HG03066 (cell line): ENCODE measurements around the gene S100A14.

Experiments used
- ATAC-seq: cut with Tn5 transposase; IDR thresholded peaks from one replicate; pipeline ENCODE4 v1.9.1; 2021; ENCODE audit warnings: low read depth; ENCODE audit not compliant: unreplicated experiment

S100A14 gene

DNA sequence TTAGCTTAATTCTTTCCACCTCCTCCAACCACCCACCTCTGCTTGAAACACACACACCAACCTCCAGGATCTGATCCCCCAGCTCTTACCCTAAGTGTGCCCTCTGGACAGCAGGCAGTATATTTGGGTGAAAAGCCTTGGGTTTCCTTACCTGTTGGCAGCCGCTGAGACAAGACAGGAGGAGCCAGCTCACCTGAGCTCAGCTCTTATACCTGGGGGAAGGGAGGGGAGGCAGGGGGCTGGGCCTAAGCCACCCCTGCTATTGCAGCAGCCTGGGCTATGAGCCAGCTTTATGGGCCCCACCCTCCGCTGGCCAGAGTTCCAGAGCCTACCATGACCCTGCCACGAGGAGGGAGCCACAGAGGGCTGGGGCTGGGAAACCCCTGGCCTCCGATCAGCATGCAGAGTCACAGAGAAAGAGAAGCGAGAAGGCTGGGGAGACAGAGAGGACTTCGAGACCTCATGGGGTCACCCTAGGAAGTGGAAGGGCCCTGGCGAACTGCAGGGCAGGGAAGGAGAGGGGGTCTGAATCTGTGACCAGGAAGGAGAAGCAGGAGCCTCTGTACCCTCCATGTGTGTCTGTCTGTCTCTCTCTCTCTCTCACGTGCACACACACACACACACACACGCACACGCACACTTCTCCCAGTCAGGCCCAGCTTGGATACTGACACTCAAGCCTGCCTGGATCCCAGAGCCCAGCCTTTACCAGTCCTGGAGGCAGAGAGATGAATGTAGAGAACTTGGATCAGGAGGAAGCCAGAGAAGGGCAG lies at the start of gene S100A14:
Gene S100A14 (minus strand): TSS at position 182 of the 773 bp plus-strand sequence. CDS start 467 bp downstream, outside the sequence.
- no peak for ATAC-seq

DNA sequence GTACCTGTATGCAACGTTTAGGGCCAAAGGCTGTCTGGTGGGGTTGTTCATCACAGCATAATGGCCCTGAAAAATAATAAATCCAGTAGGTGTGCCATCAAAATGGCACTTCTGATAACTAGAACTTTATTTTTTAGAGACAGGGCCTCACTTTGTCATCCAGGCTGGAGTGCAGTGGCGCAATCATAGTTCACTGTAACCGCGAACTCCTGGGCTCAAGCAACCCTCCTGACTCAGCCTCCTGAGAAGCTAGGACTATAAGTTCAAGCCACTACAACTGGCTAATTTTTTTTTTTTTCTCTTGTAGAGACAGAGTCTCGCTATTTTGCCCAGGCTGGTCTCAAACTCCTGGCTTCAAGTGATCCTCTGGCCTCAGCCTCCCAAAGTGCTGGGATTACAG lies 47.1 kb upstream of the S100A14 start:
- no peak for ATAC-seq

DNA sequence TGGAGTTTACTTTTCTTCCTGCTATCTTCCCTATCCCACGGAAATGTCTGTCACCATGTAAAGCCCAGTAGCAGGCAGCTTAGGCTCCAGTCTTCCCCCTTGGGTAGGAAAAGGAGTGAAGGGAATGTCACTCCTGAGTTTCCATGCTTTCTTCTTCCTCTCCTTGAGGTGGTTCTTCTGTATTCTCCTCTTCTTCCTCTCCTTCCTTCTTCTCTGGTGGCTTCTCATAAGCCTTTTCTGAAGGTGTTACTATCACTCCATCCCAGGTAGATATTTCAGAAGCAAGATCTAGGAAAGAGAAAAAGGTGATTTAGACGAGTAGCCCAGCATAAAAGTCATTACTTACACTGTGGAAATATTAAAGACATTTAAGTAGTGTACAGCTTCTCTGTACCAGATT lies 46.1 kb upstream of the S100A14 start:
- ATAC-seq, result no peak

DNA sequence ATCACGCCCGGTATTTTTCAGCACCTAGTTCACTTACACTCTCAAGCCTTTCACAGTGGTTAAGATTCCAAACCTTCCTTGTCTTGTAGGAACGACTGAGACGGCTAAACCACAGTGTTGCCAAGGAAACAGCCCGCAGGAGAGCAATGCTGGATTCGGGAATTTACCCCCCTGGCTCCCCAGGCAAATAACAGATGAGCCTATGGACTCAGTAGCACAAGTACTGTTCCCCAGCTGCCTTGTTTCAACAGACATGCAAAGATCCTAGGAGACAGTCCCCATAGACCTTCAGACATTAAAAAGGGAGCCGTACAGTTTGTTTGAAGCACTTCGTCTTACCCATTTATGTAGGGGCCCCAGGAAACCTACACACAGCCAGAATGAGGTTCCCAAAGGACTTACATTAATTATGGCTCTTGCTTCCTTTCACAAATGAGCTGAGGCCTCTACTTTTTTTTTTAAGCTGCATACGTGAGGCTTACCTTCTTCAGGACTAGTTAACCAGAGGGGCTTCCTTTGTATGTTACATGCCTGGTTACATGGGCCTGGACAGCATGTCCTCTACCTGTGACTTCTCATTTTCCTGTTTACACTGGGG lies 45.1 kb upstream of the S100A14 start:
- ATAC-seq, result no peak

DNA sequence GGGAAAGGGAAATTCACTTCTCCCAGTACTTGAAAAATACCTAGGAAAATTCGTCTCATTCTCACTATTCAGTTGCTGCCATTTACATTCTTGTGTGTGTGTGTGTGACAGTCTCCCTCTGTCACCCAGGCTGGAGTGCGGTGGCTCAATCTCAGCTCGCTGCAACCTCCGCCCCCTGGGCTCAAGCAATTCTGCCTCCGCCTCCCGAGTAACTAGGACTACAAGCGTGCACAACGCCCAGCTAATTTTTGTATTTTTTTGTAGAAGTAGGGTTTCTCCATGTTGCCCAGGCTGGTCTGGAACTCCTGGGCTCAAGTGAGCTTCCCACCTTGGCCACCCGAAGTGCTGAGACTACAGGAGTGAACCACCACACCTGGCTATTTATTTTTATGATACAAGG lies 43.5 kb upstream of the S100A14 start:
- no peak for ATAC-seq

DNA sequence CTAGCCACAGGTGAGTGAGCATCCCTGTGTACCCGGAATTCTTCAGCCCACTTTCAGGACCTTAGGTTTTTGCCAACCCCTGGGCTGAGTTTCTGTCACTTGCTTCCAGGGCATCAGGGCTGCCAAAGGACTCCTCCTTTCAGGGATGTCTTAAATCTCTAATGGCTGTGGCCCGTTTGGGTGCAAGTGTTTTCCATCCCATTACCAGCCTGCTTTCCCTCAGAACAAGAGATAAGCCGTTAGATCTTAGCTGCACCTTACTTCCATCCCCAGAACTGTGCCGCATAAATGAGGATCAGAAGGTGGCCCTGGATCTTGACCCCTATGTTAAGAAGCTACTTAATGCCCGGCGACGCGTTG lies 43.0 kb upstream of the S100A14 start:
- no peak for ATAC-seq

DNA sequence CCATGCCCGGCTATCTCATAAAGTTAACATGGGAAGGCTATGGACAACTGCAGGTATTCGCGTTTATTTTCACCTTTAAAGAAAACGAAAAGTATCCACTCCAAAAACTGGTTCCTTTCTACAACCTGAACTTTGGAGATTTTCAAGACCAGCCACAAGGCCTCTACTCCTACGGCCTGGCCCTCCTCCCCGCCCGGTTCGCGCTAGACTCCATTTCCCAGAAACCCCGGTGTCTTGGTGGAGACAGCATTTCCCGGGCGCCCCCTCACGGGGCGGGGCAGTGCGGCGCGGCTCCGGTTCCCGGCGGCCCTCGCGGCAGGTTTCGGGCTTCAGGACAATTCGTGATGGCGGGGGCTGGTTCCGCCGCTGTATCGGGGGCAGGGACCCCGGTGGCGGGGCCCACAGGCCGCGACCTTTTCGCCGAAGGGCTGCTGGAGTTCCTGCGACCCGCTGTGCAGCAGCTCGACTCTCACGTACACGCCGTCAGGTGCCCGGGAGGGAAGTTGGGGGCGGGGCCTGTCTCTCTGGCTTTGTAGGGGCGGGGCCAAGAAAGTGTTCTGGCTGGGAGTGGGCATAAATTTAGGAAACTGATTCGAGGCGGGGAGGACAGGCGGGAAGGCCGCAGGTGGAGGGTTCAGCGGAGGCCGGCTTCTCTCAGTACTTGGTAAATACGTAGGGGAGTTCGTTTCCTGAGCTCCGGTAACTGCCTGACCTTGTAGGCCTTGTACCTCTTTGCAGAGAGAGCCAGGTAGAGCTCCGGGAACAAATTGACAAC lies 42.5 kb upstream of the S100A14 start, which contains the start of gene SNAPIN:
Gene SNAPIN (plus strand): TSS at position 304 of the 775 bp plus-strand sequence. CDS start 41 bp downstream, at position 345.
- peak; percentile 83 for ATAC-seq

DNA sequence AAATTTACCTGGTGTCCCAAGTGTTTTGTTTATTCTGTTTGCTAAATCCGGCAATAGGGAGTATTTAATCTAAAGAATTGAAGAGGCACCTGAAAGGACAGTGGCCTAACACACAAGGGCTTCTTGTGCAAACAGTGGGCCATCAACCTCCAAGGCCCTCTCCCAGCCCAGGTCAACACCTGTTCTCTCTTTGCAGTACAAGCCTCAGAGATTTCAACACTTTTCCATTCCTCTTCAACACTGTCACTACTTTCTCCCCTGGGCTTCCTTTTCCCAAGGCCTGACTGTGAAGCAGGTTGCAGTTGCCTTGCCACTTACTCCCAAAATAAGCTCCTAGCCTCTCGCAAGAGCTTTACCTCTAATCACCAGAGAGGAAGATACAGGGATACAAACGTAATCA lies 39.2 kb upstream of the S100A14 start:
- ATAC-seq, result no peak

DNA sequence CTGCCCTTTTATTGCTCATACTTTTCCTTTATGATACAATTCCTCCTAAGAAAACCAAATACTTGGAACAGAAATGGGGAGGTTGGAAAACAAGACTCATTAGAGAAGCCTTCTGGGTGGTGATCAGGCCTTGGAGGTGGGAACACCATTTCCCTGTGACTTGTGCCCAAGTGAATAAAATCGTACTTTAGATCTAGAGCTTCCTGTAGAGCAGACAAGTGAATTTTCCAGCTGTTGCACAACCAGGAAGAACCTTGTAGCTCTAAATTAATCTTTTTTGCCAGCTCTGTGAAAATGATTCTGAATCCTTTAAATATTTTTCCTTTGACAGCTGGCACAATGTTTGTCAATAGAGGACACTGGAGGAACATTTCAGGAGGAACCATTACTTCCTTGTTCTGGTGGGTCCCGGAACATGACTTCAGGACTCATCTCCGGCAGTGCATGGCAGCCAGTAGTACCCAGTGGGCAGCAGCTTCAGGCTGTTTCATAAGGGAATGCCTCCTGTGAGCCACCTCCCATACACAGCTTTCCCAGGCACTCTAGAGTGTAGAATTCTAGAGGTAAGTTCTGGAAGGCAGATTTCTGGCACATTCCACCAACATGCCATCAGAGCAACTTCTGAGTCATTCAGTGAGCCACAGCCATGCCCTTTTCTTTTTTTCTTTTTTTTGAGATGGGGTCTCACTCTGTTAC lies 36.8 kb upstream of the S100A14 start:
- ATAC-seq, result no peak

DNA sequence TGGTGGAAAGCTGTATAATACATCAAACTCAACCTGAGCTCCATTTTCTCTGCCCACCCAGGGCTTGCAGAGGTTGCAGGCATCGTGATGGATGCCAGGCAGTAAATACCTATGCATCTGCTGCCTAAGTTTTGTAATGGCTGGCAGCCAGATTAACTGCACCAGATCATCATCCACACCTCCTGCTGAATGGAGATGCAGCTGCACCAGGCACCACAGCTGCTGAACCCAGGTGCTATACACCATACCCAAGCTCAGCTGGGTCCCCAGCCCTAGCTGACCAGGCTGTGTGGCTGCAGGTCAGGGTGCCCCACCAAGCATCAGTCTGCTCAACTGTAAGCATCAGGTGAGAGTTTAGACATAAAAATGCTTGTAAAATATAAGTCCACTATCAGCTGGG lies 35.6 kb upstream of the S100A14 start:
- ATAC-seq, result no peak

DNA sequence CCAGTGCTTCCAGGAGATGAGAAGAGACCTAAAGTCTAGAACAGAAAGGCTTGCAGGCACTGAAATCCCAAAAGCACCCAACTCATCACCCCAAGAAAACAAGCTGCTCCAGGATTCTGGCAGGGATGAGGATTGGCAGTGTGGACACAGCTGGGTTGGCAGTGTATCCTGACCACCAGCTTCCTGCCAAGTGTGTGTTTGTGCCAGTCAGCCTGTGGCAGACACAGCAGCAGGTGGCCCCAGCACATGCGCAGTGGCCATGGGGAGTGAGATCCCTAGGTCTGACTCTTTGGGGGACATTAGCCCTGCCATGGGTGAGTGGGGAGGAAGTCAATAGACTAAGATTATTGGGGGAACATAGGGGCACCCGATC lies 33.7 kb upstream of the S100A14 start:
- no peak for ATAC-seq

DNA sequence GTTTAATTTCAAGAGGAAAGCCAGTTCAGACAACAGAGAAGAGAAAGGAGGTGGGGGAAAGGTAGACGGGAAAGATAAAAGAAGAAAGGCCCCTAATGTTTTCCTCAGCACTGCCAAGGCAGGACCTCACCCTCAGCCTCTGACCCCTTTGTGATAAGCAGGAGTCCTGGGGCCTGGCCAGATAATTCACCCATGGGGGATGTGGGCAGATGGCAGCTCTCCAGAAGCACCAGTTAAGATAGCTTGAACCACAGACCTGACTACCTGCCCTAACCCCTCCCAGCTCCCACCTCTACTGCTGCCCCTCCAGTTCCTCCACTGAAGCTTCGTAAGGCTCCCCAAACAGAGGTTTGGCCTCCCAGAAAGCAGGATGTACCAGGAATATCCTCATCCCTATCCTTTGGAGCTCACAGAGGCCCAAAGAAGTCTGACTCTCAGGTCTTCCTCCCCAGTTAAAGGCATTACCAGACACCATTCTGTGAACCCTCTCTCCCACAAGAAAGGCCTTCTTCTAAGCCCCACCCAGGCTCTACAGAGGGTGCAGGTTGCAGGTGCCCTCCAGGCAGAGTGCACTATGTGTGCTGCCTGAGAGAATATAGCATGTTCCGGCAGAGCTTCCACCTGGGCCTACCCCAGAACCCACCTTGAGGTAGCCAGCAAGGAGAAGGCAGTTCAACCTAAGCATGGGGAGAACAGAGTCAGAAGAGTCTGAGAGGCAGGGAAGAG lies 33.2 kb upstream of the S100A14 start:
- ATAC-seq, result no peak

DNA sequence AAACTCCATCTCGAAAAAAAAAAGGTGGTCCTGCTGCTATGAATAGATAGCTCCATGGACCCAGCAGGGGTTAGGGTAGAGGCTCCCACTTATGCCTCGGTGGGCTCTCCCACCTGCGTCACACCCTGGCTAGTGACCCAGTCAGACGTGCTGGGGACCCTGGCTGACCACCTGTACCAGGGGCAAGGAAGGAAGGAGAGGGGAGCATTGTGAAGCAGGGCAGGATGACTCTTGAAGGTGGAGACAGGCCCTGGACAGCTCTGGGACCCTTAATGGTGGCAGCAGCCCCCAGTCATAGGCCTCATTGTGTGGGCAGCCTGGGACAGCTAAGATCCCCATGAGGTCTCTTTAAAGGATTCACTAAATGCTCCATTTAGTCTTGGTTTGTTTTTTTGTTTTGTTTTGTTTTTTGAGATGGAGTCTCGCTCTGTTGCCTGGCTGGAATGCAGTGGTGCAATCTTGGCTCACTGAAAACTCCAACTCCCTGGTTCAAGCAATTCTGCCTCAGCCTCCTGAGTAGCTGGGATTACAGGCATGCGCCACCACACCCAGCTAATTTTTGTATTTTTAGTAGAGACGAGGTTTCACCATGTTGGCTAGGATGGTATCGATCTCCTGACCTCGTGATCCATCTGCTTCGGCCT lies 32.0 kb upstream of the S100A14 start:
- no peak for ATAC-seq

DNA sequence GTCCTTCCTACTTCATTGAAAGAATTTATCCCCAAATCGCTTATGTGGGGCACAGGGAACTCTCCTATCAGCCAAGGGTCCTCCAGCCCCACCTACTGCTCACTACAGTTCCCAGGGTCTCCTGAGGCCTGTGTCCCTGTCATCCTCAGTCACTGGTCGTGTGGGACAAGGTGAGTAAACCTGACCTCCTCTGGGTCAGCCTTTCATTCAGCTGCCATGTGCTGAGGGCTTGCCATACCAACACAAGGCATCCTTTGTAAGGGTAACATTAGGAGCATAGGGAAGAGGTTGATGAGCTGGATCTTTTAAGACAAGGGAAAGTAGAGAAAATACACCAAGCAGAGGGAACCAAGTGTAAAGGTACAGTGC lies 31.2 kb upstream of the S100A14 start:
- ATAC-seq, result no peak

DNA sequence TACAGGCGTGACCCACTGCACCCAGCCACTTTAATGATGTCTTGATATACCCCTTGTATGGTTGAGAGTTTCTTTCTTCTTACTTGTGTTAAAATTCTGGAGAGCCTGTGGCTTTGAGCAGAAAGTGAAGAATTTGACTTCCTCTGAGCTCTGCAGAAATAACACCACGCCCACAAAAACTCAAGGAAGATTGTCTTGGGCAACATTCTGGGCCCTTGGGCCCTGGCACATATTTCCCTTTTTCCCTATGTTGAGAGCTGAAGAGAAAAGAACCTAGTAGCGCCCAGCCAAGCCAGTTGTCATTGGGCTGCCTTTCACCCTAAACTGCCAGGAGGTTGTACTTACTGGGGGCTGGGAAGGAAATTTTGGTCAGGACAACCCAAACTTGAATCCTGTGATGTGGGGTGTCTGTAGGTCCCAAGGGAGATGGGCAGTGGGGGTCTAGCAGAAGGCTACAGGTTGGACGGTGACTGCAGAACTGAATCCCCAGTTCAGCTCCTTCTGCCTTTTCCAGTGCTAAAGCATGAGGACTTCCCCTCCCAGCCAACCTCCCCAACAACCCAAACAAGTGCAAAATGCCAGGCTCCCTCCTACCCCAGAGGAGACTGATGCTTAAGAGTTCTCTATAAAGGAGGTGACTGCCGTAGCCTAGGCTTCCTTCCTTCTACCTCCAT lies 30.7 kb upstream of the S100A14 start:
- ATAC-seq, result no peak

DNA sequence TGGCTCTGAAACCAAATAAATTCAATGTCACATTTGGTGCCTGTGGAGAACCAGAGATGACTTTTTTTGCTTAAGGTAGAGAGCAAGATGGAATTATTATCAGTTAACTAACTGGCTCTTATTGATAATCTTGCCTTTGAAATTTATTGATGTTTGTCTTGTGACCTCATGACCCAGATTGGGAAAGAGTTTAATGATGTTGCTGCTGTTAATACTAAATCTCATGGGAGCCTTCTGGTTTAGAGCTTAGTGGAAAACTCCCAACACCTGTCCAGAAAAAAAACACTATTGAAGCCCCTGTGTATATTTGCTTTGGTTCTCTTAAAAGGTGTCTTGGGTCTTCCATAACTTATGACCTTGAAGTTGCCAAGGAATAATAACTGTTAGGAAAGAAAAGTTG lies 27.7 kb upstream of the S100A14 start:
- ATAC-seq, result no peak

DNA sequence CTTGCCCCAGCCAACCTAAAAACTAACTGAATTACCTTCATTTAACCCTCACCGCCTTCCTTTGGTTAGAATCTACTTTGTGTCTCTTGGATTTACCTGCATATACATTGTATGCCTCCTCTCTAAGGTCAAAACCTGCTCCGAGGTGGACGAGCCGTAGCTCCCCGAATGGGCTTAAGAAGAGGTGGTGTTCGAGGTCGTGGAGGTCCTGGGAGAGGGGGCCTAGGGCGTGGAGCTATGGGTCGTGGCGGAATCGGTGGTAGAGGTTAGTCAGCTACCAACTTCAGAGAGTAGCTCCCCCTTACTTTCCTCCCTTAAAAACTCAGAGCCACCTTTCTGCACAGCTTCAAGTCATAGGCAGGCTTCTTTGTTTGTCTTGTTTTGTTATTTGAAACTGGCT lies 27.0 kb upstream of the S100A14 start:
- no peak for ATAC-seq

DNA sequence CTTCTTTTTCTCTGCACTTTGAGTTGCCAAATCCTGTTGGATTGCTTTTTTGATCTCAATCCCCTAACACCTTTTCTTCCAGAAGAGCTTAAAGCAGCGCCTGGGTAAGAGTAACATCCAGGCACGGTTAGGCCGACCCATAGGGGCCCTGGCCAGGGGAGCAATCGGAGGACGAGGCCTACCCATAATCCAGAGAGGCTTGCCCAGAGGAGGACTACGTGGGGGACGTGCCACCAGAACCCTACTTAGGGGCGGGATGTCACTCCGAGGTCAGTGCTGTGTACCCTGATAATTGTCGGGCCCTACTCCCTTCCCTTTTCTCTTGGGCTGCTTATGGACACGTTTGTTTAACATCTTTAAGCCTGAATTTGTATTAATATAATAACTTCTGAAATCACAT lies 26.0 kb upstream of the S100A14 start:
- no peak for ATAC-seq

DNA sequence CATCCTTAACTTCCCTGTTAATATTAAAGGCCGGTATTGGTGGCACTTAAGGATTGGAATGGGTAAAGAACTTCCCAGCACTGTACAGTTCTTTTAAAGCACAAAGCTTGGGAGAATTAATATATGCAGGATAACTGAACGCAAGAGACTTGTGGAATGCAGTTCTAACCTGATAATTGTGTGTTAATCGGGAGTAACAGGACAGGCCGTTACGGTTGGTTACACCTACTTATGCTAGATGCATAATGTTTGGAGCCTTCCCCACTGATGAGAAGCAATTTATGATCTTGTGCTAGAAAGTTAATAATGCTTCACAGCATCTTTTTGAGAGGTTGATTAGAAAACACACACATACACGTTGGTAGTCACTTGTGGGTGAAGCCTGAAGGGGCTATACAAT lies 24.7 kb upstream of the S100A14 start:
- no peak for ATAC-seq
